ENCODE results near the gene INPP5D. TPM values are rescaled to one million over a fixed set of nuclear protein-coding genes. Genes with fewer than 3 reads are reported as not detected.
A peak's percentile ranks its signal among the peaks of the same experiment; 100 is the strongest.

INPP5D gene
- total and polyA plus RNA-seq, 2 of the 8 experiments (the other 6 are each of a cell fraction or from before 2014, with no cell fraction given): 4.5 to 7.1 TPM

- Histone ChIP-seq H3K23me2 (ENCODE audit: low read depth, low read length) (no peaks in the 10 kb centered on the region), H3K79me1 (ENCODE audit: low read depth, low read length) (no peaks in the 10 kb centered on the region), H4K20me1 (replicated peaks in 1 of 2; ENCODE audit: control insufficient read depth in 1 of 2, insufficient read depth in 2 of 2, low read length in 2 of 2) (no peaks in the 10 kb centered on the region), H3K79me2 (ENCODE audit: control insufficient read depth in 1 of 2, insufficient read depth in 2 of 2, low read length in 2 of 2) (no peaks in the 10 kb centered on the region), H3K4me3 (ENCODE audit: extremely low read depth in 1 of 4, insufficient read depth in 2 of 4, low read depth in 3 of 4, low read length in 4 of 4) (no peak overlapping the region), H2BK5ac (ENCODE audit: low read depth, low read length) (peak overlapping the region; percentile 55; the same call in 1 of the 2 replicates), H3K9me3 (ENCODE audit: insufficient read depth in 2 of 2, low read depth in 1 of 2, low read length in 1 of 2) (no peaks in the 10 kb centered on the region), H3K4me2 (ENCODE audit: insufficient read depth in 1 of 2, low read depth in 2 of 2, low read length in 2 of 2) (no peak overlapping the region), H3K4me1 (replicated peaks in 1 of 4; ENCODE audit: control insufficient read depth in 3 of 4, insufficient read depth in 4 of 4, low read length in 3 of 4) (peaks cover 6 to 18% (median 16%) of the 10 kb centered on the region in 4 experiments), H2BK15ac (ENCODE audit: low read length) (peak overlapping the region; percentile 31; the same call in 1 of the 2 replicates), H3K27ac (ENCODE audit: low read depth, low read length) (no peak overlapping the region), H3K4ac (replicated peaks; ENCODE audit: insufficient read length, low read depth, low read length) (no peak overlapping the region), H4K5ac (ENCODE audit: insufficient read length, low read depth, low read length) (no peak overlapping the region), H3K9ac (replicated peaks in 1 of 4; ENCODE audit: extremely low read depth in 1 of 4, low read depth in 3 of 4, low read length in 3 of 4) (no peak overlapping the region), H2BK12ac (ENCODE audit: low read depth, low read length) (peak overlapping the region; percentile 93; the same call in 1 of the 2 replicates), H3K56ac (replicated peaks; ENCODE audit: insufficient read length, low read depth, low read length) (no peak overlapping the region), H2BK20ac (ENCODE audit: low read length) (peak overlapping the region; percentile 73; the same call in 1 of the 2 replicates), H4K91ac (replicated peaks; ENCODE audit: insufficient read length, low read length) (no peak overlapping the region), H3K14ac (ENCODE audit: insufficient read length) (no peak overlapping the region), H4K8ac (ENCODE audit: extremely low read depth, insufficient read depth, low read length) (no peak overlapping the region; the same call in 1 of the 2 replicates), H3K27me3 (replicated peaks in 1 of 4; ENCODE audit: control insufficient read depth in 3 of 4, extremely low read depth in 1 of 4, insufficient read depth in 3 of 4, low read length in 3 of 4) (no peaks in the 10 kb centered on the region), H2BK120ac (replicated peaks; ENCODE audit: low read depth, low read length) (no peak overlapping the region), H3K18ac (ENCODE audit: extremely low read depth, low read length) (peak overlapping the region; percentile 52; the same call in 1 of the 2 replicates), H3K23ac (ENCODE audit: insufficient read length) (no peak overlapping the region), H3K36me3 (ENCODE audit: control insufficient read depth in 2 of 4, insufficient read depth in 4 of 4, low read length in 3 of 4) (no peaks in the 10 kb centered on the region), H2AFZ (ENCODE audit: low read length) (no peak overlapping the region), H2AK5ac (ENCODE audit: low read depth, low read length) (0 out of 2 replicates have a peak overlapping the region, but pooled peaks have one; percentile 85)
- ChIA-PET CTCF (ENCODE audit: partially characterized antibody) (interaction anchor here (0.6 to 2.1 kb wide), 8 partner anchors 11 to 182 kb away, joined by 3 to 13 read pairs (median 5); no protein-coding TSS in a partner anchor), POLR2A (ENCODE audit: partially characterized antibody) (interaction anchor here (0.6 to 1.0 kb wide), 2 partner anchors 8 to 87 kb away, joined by 3 read pairs; no protein-coding TSS in a partner anchor)
- WGBS, 2 experiments (ENCODE audit: extremely low coverage in 1 of 2, insufficient coverage in 1 of 2, insufficient read length in 1 of 2, insufficient replicate concordance in 2 of 2, low coverage in 1 of 2, low lambda C conversion rate in 2 of 2, missing lambda C conversion rate in 1 of 2): 80% methylated on average over 12 of the region's 18 CpGs; no CpG with 5 or more reads in 1 of the 2 experiments
- FAIRE-seq (no peak), DNase-seq (ENCODE audit: low read depth in 1 of 2, low spot score in 2 of 2) (no peak)
- no peak for TF ChIP-seq TAF1 (IDR thresholded peaks at IDR 0.05; ENCODE audit: low read depth, low read length)
- TF ChIP-seq EZH2 (IDR thresholded peaks at IDR 0.05; ENCODE audit: low read depth, low read length, severe bottlenecking): no peak
- no peak for TF ChIP-seq MAX (IDR thresholded peaks at IDR 0.05)
- TF ChIP-seq YY1 (IDR thresholded peaks at IDR 0.05; ENCODE audit: low read depth, low read length): no peak
- TF ChIP-seq USF2 (IDR thresholded peaks at IDR 0.05; ENCODE audit: low read length): no peak
- TF ChIP-seq ATF2 (IDR thresholded peaks at IDR 0.05; ENCODE audit: low read length): no peak
- no peak for TF ChIP-seq SUZ12 (IDR thresholded peaks at IDR 0.05; ENCODE audit: low read length)
- no peak for TF ChIP-seq MAFK (IDR thresholded peaks at IDR 0.05; ENCODE audit: low read depth, low read length)
- TF ChIP-seq CREB1 (IDR thresholded peaks at IDR 0.05): no peak
Measured at GRCh38 chr2:233210843-233211547, 150.9 kb downstream of the INPP5D start.

All from H1 (cell line).